Fibroblast of the aortic adventitia (primary cell): Measurements from ENCODE around the gene NUP98. TPM values are rescaled to one million over a fixed set of nuclear protein-coding genes. Genes with fewer than 3 reads are reported as not detected.
A peak's percentile ranks its signal among the peaks of the same experiment; 100 is the strongest.

Source experiments
- DNase-seq: peaks from one replicate; pipeline ENCODE4 v3.0.0-alpha.2; 2010; ENCODE audit warnings: low read depth
- H3K4me3 ChIP-seq: 2 replicates; pipeline ENCODE4 v1.5.1; 2011; ENCODE audit warnings: low read depth, mild to moderate bottlenecking, control low read depth, low read length, moderate library complexity
- CTCF ChIP-seq: IDR thresholded peaks from 2 replicates; pipeline ENCODE4 v1.5.1; 2011; ENCODE audit warnings: mild to moderate bottlenecking, low read length, control low read depth, inconsistent platforms; ENCODE audit not compliant: insufficient read depth
- total RNA-seq: library from RNA; depleted of rRNA; stranded (reverse); fragments of >200 nt; gene quantifications from 2 replicates; pipeline ENCODE4 v1.2.3, GENCODE V29; 2012; ENCODE audit warnings: low replicate concordance

Gene NUP98
- total RNA-seq, 1 donor, result 123 TPM

GRCh38 chr11:3675971-3676370 is 121.4 kb downstream of the NUP98 start:
- no peak for DNase-seq
- no peak for TF ChIP-seq CTCF
- no peak overlapping the region for H3K4me3 ChIP-seq

GRCh38 chr11:3674189-3674588 is 123.2 kb downstream of the NUP98 start:
- H3K4me3 ChIP-seq, result no peak overlapping the region
- TF ChIP-seq CTCF, result no peak
- DNase-seq, result peak; percentile 27

- no peak for DNase-seq
- H3K4me3 ChIP-seq, result no peak within 1 kb of the TSS
- TF ChIP-seq CTCF, result no peak
Measured at GRCh38 chr11:3671334-3672254, 125.8 kb downstream of the NUP98 start, which contains the start of gene CHRNA10. Gene CHRNA10 (minus strand): TSS chr11:3671384. CDS start chr11:3671312, 72 bp downstream.

GRCh38 chr11:3669742-3670183 is 127.6 kb downstream of the NUP98 start:
- H3K4me3 ChIP-seq, result no peak overlapping the region
- TF ChIP-seq CTCF, result no peak
- no peak for DNase-seq

- no peak for TF ChIP-seq CTCF
- no peak for DNase-seq
- H3K4me3 ChIP-seq, result no peak overlapping the region
Measured at GRCh38 chr11:3669128-3669527, 128.2 kb downstream of the NUP98 start.

- DNase-seq, result no peak
- no peak for TF ChIP-seq CTCF
- no peak overlapping the region for H3K4me3 ChIP-seq
Measured at GRCh38 chr11:3667149-3668035, 130.0 kb downstream of the NUP98 start.
